K562 treated with DMSO at 1 percent for 48 hours (cell line): ENCODE data around the gene RBMS3. TPM values are rescaled to one million over a fixed set of nuclear protein-coding genes. Genes with fewer than 3 reads are reported as not detected.

Source experiments
- total RNA-seq: library from RNA; unstranded; fragments of 300-600 nt; gene quantifications from 2 replicates; pipeline ENCODE4 v1.2.3, GENCODE V29; 2022; ENCODE audit warnings: low replicate concordance; ENCODE audit errors: extremely low read depth

RBMS3 gene
- total RNA-seq = not detected in 2 replicates

DNA sequence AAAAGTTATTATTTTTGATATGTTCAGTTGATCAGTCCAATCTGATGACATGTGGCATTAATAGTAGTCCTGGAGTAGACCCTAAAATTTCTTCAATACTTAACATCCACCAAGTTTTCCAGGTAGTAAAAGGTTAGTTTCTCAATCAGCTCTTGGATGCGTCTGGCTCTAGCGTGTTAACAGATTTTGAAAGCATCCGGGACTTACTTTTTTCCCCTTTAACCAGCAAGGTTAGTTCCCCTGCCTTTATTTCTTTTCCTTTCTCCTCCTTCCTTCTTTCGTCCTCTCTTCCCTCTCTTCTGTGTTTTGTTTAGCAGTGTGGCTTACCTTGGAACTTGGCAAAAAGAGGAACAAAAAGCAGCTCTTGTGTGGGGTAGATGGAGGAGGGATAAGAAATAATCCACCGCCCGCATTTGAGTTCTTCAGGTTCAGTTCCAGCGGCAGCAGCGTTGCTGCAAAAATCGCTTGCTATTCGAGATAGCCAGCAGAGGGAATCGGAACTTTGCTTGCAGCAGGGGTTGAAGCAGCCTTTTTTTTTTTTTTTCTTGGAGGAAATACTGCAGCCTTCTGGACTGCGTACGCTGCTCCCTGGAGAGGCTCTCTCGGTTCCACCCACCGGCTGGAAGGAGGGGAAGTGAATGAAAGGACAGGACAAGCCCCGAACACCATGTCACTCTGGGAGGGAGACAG lies at the start of gene RBMS3:
TSS of gene RBMS3 (plus strand) at position 668 of the 690 bp plus-strand sequence.

